ENCODE data around the gene ZNF101.
A peak's percentile ranks its signal among the peaks of the same experiment; 100 is the strongest.

ZNF101 gene

DNA sequence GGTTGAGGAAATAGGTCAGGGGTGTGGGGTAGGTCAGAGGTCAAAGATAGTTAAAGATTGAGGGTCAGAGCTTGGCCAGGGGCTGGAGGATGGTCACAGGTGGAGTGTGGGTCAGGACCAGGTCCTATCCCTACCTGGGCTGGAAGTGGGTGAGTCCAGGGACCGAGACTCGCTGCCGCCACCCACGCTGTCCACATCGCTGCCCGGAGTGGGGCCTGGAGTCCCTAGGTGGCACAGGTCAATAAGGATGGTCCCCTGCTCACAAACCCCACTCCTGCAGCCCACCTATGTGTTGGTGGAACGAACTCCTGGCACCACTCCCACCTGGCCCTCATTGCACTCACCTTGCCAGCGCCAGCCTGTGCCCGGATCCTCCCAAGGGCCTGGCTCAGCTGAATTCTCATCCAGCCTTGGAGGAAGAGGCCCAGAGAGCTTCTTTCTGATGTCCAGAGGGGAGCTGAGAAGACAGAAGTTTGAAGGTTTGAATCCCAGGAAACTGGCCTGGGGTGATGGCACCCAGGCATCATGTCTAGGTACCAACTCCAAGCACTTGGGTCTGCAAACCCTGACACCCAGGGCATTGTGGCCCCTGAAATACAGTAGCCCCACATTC, 32.0 kb upstream of the ZNF101 start:
- DNase-seq (ENCODE audit: low read depth, low spot score): no peak
- POLR2A ChIA-PET: no interaction called here
- TF ChIP-seq, protein P1, sequence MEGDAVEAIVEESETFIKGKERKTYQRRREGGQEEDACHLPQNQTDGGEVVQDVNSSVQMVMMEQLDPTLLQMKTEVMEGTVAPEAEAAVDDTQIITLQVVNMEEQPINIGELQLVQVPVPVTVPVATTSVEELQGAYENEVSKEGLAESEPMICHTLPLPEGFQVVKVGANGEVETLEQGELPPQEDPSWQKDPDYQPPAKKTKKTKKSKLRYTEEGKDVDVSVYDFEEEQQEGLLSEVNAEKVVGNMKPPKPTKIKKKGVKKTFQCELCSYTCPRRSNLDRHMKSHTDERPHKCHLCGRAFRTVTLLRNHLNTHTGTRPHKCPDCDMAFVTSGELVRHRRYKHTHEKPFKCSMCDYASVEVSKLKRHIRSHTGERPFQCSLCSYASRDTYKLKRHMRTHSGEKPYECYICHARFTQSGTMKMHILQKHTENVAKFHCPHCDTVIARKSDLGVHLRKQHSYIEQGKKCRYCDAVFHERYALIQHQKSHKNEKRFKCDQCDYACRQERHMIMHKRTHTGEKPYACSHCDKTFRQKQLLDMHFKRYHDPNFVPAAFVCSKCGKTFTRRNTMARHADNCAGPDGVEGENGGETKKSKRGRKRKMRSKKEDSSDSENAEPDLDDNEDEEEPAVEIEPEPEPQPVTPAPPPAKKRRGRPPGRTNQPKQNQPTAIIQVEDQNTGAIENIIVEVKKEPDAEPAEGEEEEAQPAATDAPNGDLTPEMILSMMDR (IDR thresholded peaks at IDR 0.05; ENCODE audit: insufficient read depth, low read length, missing control alignments): no peak
- H3K4me3 ChIP-seq (ENCODE audit: low read depth, low read length): no peak overlapping the region
- CTCF ChIA-PET: interaction anchor here (1.8 kb wide), 1 partner anchor 104 kb away, joined by 6 read pairs; no protein-coding TSS in a partner anchor

- no peak for DNase-seq (ENCODE audit: low read depth, low spot score)
- CTCF ChIA-PET: interaction anchor here (1.8 kb wide), 1 partner anchor 105 kb away, joined by 6 read pairs; no protein-coding TSS in a partner anchor
- TF ChIP-seq, protein P1 (IDR thresholded peaks at IDR 0.05; ENCODE audit: insufficient read depth, low read length, missing control alignments): no peak
- POLR2A ChIA-PET: no interaction called here
- H3K4me3 ChIP-seq (ENCODE audit: low read depth, low read length): no peak overlapping the region
Observed at GRCh38 chr19:19637186-19637522, 31.5 kb upstream of the ZNF101 start.

DNA sequence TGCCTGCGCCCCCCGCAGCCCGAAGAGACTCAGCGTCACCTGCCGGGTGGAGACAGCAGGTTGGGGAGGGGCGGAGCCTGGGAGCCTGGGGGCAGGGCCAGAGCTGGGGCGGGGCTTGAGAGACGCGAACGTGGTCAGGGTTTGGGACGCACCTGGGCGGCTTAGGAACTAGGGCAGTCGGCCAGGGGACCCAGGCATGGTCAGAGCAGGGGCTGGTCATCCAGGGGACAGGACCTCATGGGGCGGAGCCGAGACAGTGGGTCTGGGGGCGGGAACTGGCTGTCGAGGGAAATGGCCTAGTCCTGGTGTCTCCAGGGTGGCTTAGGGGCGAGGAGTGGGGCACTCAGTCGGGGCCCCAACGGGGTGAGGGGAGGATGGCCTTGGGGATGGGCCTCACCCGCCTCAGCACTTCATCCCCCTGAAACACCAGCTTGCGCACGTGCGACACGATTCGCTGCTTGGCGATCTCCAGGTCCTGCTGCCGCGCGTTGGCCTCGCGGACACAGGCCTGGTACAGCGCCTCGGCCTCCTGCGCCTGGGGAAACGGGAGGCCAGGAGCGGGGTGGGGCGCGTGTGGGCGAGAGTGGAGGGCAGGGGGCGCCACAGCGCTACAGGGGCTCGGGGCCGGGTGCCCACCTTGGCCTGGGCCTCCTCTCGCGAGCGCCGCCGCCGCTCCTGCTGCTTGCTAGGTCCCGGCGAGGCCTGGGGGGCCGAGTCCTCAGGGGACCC, 31.0 kb upstream of the ZNF101 start:
- DNase-seq (ENCODE audit: low read depth, low spot score): no peak
- no peak overlapping the region for H3K4me3 ChIP-seq (ENCODE audit: low read depth, low read length)
- ChIA-PET CTCF (interaction anchor here (1.8 to 5.0 kb wide), 2 partner anchors 105 to 106 kb away, joined by 6 to 37 read pairs; no protein-coding TSS in a partner anchor), POLR2A (no interaction called here)
- TF ChIP-seq, protein P1 (IDR thresholded peaks at IDR 0.05; ENCODE audit: insufficient read depth, low read length, missing control alignments): no peak

- H3K4me3 ChIP-seq (ENCODE audit: low read depth, low read length): peak overlapping the region; percentile 88
- no peak for DNase-seq (ENCODE audit: low read depth, low spot score)
- CTCF ChIA-PET: interaction anchor here (5.0 kb wide), 1 partner anchor 111 kb away, joined by 37 read pairs; no protein-coding TSS in a partner anchor
- TF ChIP-seq, protein P1 (IDR thresholded peaks at IDR 0.05; ENCODE audit: insufficient read depth, low read length, missing control alignments): no peak
- POLR2A ChIA-PET: interaction anchor here (0.9 kb wide), 1 partner anchor 110 kb away, joined by 4 read pairs; no protein-coding TSS in a partner anchor
Observed at GRCh38 chr19:19642506-19643157, 26.0 kb upstream of the ZNF101 start.

DNA sequence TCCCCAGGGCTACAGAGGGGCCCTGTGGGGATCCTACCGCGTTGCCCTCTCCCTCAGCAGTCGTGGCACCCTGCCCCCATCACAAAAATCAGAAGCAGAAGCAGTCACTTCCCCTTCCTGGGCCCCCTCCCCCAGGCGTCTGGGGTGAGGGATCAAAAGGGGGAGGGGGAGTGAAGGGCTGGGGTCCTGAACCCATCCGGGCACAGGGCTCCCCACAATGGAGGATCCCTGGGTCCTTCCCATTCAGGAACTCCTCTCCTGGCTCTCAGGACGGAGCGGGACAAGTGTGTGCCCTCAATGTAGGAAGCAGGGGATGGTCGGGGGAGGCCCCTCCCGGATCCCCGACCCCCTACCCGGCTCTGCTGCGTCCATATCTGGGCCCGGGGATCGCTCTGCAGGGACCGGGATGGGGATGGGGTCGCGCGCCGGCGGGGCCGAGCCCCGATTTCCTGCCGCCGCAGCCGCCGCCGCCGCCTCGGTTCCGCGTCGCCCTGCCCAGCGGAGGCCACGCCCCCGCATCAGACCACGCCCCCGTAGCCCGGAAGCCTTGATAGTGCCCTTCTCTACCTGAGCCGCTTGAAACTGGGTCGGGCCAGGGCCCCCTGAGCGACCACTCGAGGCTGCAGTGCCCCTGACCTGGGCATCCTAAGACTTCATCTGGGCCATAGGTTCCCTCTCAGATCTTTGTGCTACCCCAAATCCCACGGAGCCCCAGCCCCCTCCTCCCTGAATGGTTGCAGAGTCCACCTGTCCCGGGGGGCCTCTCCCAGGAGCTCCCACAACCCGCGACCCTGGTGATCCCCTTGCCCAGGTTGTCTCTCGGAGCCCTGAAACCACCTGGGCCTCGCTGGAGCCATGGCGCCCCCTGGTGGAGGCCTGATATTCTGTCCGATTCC, 25.2 kb upstream of the ZNF101 start, which contains the start of gene GMIP:
TSS of gene GMIP (minus strand) at position 500 of the 896 bp plus-strand sequence. CDS start at position 372, 128 bp downstream.
- ChIA-PET POLR2A (interaction anchor here (0.9 kb wide), 1 partner anchor 111 kb away, joined by 4 read pairs; no protein-coding TSS in a partner anchor), CTCF (interaction anchor here (0.6 to 8.0 kb wide), 27 partner anchors 9 to 140 kb away, joined by 3 to 279 read pairs (median 5); partner anchors contain the start of genes ATP13A1, CILP2, LPAR2 and NDUFA13)
- no peak for DNase-seq (ENCODE audit: low read depth, low spot score)

More for the DNA sequence above, 25.2 kb upstream of the ZNF101 start, which contains the start of gene GMIP:
- peak within 1 kb of the TSS; percentile 88 for H3K4me3 ChIP-seq (ENCODE audit: low read depth, low read length)
- TF ChIP-seq, protein P1 (IDR thresholded peaks at IDR 0.05; ENCODE audit: insufficient read depth, low read length, missing control alignments): peak; percentile 79
